ENCODE results near the gene TMEM253.
A peak's percentile ranks its signal among the peaks of the same experiment; 100 is the strongest.

Gene TMEM253

GRCh38 chr14:21071225-21072030 is 29.4 kb upstream of the TMEM253 start:
- peak; percentile 87 for DNase-seq

DNA sequence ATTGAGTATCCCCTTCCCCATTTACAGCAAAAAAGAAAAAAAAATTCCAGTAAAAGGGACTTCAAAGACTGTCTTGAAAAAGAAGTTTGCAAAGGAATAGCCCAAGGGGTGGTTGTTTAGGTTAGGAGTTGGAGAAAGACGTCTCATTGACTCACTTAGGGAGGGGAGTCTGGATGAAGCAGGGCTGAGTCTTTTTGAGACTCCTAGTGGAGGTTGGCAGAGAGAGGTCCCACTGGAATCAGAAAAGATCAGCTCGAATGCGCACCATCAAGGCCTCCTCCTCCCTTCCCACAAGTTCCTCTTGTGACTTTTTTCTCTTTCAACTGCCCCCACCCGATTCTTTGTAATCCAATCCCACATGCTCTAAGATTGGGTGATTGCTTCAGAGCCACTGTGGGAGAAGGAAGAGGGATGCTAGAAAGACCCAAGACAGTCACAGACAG is 28.8 kb upstream of the TMEM253 start:
- no peak for DNase-seq

DNA sequence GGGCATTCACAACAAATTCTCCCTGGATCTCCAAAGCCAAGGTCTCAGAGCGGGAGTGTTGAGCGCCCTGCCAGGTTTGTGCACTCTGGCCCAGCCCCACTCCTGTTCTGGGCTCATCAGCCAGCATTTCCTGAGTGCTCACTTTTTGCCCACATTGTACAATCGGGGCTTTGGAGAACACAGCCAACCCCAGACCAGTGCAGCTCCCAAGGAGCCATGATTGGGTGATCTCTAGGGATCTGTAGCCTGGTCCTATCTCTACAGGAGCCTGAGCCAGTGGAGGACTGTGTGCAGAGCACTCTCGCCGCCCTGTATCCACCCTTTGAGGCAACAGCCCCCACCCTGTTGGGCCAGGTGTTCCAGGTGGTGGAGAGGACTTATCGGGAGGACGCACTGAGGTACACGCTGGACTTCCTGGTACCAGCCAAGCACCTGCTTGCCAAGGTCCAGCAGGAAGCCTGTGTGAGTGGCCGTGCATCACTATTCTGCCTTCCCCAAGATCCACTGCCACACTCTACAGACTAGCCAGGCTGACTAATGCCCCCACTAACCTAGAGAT is 28.0 kb upstream of the TMEM253 start:
- DNase-seq: no peak

GRCh38 chr14:21073921-21074320 is 26.9 kb upstream of the TMEM253 start:
- DNase-seq: no peak

- DNase-seq: no peak
Measured at GRCh38 chr14:21074398-21075272, 26.2 kb upstream of the TMEM253 start.

GRCh38 chr14:21075719-21076437 is 25.0 kb upstream of the TMEM253 start:
- DNase-seq: no peak

- DNase-seq: no peak
Measured at GRCh38 chr14:21077672-21078071, 23.2 kb upstream of the TMEM253 start.

GRCh38 chr14:21078287-21078686 is 22.6 kb upstream of the TMEM253 start:
- DNase-seq: no peak

DNA sequence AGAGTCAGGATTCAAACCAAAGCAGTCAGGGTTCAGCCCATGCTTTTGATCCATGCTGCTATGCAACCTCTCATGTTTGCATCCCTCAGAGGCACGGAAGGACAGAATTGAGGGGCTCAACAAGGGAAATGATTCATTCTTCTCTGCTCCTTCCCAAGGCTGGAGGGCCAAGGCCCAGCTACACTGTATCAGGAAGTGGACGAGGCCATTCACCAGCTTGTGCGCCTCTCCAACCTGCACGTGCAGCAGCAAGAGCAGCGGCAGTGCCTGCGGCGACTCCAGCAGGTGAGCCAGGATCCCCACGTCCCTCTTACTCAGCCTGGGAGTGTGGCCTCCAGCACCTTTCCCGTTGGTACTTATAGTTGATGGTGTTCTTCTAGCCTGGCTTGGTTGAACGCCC is 22.1 kb upstream of the TMEM253 start:
- no peak for DNase-seq

DNA sequence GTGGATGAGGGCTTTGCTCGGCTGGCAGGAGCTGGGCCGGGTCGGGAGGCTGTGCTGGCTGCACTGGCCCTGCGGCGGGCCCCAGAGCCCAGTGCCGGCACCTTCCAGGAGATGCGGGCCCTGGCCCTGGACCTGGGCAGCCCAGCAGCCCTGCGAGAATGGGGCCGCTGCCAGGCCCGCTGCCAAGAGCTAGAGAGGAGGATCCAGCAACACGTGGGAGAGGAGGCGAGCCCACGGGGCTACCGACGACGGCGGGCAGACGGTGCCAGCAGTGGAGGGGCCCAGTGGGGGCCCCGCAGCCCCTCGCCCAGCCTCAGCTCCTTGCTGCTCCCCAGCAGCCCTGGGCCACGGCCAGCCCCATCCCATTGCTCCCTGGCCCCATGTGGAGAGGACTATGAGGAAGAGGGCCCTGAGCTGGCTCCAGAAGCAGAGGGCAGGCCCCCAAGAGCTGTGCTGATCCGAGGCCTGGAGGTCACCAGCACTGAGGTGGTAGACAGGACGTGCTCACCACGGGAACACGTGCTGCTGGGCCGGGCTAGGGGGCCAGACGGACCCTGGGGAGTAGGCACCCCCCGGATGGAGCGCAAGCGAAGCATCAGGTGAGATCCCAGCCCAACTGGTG is 19.2 kb upstream of the TMEM253 start:
- DNase-seq: no peak

DNA sequence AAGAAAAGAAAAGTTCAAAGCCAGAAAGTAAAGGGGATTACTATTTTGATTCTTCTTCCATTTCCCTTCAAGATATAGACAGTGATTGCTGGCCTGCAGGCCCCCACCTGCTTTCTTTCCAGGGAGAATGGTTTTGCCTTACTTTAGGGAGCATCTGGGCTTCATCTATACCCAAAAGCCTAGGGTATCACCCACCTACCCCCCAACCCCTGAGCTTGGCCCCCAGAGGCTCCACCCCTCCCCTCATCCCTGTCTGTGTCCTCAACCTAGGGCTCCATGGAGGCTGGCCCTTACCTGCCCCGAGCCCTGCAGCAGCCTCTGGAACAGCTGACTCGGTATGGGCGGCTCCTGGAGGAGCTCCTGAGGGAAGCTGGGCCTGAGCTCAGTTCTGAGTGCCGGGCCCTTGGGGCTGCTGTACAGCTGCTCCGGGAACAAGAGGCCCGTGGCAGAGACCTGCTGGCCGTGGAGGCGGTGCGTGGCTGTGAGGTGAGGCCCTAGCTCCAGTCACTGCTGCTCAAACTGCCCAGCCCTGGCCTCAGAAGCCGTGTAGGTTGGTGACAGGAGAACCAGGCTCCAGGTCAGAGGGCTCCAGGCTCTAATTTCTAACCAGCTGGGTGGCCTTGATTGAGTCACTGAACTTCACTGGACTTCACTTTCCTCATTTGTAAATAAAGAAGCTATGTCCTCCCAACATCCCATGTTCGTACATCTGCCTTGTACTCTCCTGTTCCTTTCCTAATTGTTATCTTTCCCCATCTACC is 17.1 kb upstream of the TMEM253 start:
- DNase-seq: no peak

DNA sequence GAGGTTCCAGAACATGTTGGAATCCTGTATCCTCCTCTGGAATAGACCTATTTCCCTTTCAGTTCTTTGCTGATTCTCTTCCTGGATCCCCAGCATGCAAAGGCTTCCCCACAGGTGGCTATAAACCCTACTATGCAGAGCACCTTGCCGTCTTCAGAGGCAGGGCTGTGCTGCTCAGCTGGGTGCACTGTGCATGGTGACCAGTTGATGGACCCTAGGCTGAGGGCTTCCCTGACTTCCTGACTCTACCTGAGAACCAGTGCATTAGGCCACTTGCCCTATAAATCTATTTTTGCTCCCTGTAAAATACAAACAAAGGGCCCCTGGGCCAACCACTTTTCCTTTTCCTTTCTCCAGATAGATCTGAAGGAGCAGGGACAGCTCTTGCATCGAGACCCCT is 16.5 kb upstream of the TMEM253 start:
- DNase-seq: no peak

GRCh38 chr14:21084998-21085853 is 15.6 kb upstream of the TMEM253 start:
- DNase-seq: peak; percentile 70

GRCh38 chr14:21086908-21087293 is 14.0 kb upstream of the TMEM253 start:
- no peak for DNase-seq

- peak; percentile 96 for DNase-seq
Measured at GRCh38 chr14:21087294-21088091, 13.4 kb upstream of the TMEM253 start.

DNA sequence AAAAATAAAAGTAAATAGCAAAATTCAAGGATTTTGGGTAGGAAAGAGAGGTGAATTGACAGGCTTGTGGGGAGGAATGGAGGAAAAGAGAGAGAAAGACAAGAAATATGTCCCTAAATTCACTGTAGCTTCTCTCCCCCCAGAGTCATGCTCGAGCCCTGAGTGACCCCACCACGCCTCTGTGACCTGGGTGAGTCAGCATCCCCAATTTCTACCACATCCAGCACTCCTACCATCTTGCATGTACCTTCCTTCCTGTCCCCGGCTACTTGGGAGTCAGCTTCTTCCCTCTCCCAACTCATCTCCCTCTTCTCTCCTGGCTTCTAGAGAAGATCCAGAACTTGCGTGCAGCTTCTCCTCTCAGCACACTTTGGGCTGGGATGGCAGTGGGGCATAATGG is 12.2 kb upstream of the TMEM253 start:
- no peak for DNase-seq

DNA sequence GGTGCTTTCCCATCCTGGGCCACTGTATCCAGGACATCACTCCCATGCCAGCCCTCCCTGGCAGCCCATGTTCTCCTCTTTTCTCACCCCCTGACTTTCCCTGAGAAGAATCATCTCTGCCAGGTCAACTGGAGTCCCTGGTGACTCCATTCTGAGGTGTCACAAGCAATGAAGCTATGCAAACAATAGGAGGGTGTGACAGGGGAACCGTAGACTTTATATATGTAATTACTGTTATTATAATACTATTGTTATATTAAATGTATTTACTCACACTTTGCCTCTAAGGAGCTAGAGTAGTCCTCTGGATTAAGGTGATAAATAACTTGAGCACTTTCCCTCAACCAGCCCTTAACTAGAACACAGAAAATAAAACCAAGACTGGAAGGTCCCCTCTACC is 11.6 kb upstream of the TMEM253 start:
- DNase-seq: no peak

DNA sequence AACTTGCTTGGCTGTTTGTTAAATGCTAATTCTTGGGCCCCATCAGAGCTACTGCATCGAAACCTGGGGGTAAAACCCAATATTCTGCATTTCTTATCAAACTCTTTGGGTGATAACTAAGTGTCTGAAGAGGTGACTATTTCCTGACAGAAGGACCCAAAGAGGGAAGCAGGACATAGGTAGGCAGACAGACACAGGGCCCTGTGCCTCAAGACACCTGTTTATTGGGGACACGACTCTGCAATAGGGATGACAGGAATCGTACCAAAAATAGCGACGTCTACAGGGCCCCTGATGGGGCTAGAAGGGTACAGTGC is 11.0 kb upstream of the TMEM253 start:
- DNase-seq: no peak

GRCh38 chr14:21090194-21090939 is 10.5 kb upstream of the TMEM253 start:
- DNase-seq: no peak

All from amniotic stem cell (primary cell).